B cell (primary cell): Measurements from ENCODE around the gene PRIMPOL. TPM values are rescaled to one million over a fixed set of nuclear protein-coding genes. Genes with fewer than 3 reads are reported as not detected.
"Not testable (repeated sequence)": the region's sequence is repeated elsewhere in the genome, so short reads cannot be mapped to it uniquely, and the experiment has no call there.

Experiments
- ATAC-seq: fragments of 200-7000 bp; cut with Tn5 transposase; one replicate; pipeline ENCODE4 v1.10.0; 2021; ENCODE audit warnings: low read depth, mild to moderate bottlenecking, moderate number of reproducible peaks, moderate library complexity
- CTCF ChIA-PET: fragments of 350-600 bp; sonication (Branson Sonifier 250); formaldehyde crosslinking; loops from one replicate; lab custom pipeline; 2021; ENCODE audit warnings: antibody characterized with exemption, inconsistent platforms; lab: Charles Lee
- POLR2A ChIA-PET: fragments of 350-600 bp; sonication (Branson Sonifier 250); formaldehyde crosslinking; loops from one replicate; lab custom pipeline; 2021; ENCODE audit warnings: antibody characterized with exemption; lab: Charles Lee
- DNase-seq: peaks from one replicate; pipeline ENCODE4 v3.0.0; 2013
- H2AFZ ChIP-seq: 2 replicates; pipeline ENCODE4 v1.6.1; 2012; ENCODE audit warnings: mild to moderate bottlenecking, low read depth, low read length; ENCODE audit not compliant: insufficient read depth, poor library complexity, severe bottlenecking
- H3K27ac ChIP-seq, 2 donors: 1 replicate in 1 of 2; 2 replicates in 1 of 2; pipeline ENCODE4 v1.5.1; 2012 to 2013; ENCODE audit warnings: low read length in 2 of 2, mild to moderate bottlenecking in 2 of 2, moderate library complexity in 1 of 2
- H3K27me3 ChIP-seq, 4 experiments: fragments of 200-600 bp in 1 of 4; sonication (generic) in 1 of 4; replicated peaks in 1 of 4; 1 replicate in 2 of 4; 2 replicates in 2 of 4; pipeline versions ENCODE4 v1.6.1 to v1.7.0; 2013 to 2016; ENCODE audit warnings: low read length in 3 of 4, mild to moderate bottlenecking in 2 of 4, mixed read lengths in 1 of 4, moderate library complexity in 1 of 4; ENCODE audit not compliant: insufficient read depth in 4 of 4, control insufficient read depth in 3 of 4; ENCODE audit errors: control extremely low read depth in 1 of 4
- H3K36me3 ChIP-seq, 2 experiments: replicated peaks in 1 of 2; 1 replicate in 1 of 2; 2 replicates in 1 of 2; pipeline versions ENCODE4 v1.6.1 to v1.7.1; 2013; ENCODE audit warnings: low read length in 1 of 2; ENCODE audit not compliant: insufficient read depth in 2 of 2, control insufficient read depth in 1 of 2; ENCODE audit errors: control extremely low read depth in 1 of 2, extremely low read depth in 1 of 2
- H3K4me1 ChIP-seq, 2 donors: fragments of 200-600 bp in 1 of 2; sonication (generic) in 1 of 2; 1 replicate in 1 of 2; 2 replicates in 1 of 2; pipeline versions ENCODE4 v1.5.1 to v1.6.1; 2013 to 2017; ENCODE audit warnings: low read length in 2 of 2; ENCODE audit not compliant: control insufficient read depth in 2 of 2, insufficient read depth in 2 of 2
- H3K4me2 ChIP-seq: replicated peaks from 2 replicates; pipeline ENCODE3; 2012; ENCODE audit warnings: mild to moderate bottlenecking, low read depth, low read length; ENCODE audit not compliant: poor library complexity, severe bottlenecking
- H3K4me3 ChIP-seq, 5 experiments: fragments of 200-600 bp in 1 of 5; sonication (generic) in 1 of 5; 1 replicate in 3 of 5; 2 replicates in 2 of 5; pipeline versions ENCODE4 v1.5.1 to v1.7.0; 2011 to 2016; ENCODE audit warnings: low read length in 4 of 5, mild to moderate bottlenecking in 4 of 5, low read depth in 2 of 5, control low read depth in 1 of 5, moderate library complexity in 1 of 5; ENCODE audit not compliant: insufficient read depth in 1 of 5; ENCODE audit errors: control extremely low read depth in 1 of 5, extremely low read depth in 1 of 5
- H3K79me2 ChIP-seq: fragments of 200-600 bp; sonication (generic); one replicate; pipeline ENCODE4 v1.6.0; 2016; ENCODE audit warnings: low read length; ENCODE audit not compliant: control insufficient read depth, insufficient read depth
- H3K9ac ChIP-seq: fragments of 200-600 bp; sonication (generic); 2 replicates; pipeline ENCODE4 v1.6.1; 2017; ENCODE audit warnings: mild to moderate bottlenecking, low read length, moderate library complexity
- H3K9me3 ChIP-seq, 3 donors: one replicate each; pipeline versions ENCODE4 v1.6.1 to v1.7.1; 2013; ENCODE audit warnings: low read length in 2 of 3; ENCODE audit not compliant: control insufficient read depth in 2 of 3, insufficient read depth in 1 of 3; ENCODE audit errors: control extremely low read depth in 1 of 3
- H4K20me1 ChIP-seq: 2 replicates; pipeline ENCODE4 v1.6.0; 2012; ENCODE audit warnings: mild to moderate bottlenecking, low read length; ENCODE audit not compliant: insufficient read depth, control insufficient read depth, poor library complexity, severe bottlenecking
- H3K27ac Mint-ChIP-seq: one replicate; pipeline ENCODE4 v1.8.0; 2021; ENCODE audit warnings: mixed read lengths
- H3K27me3 Mint-ChIP-seq: one replicate; pipeline ENCODE4 v1.8.0; 2021; ENCODE audit warnings: mixed read lengths
- H3K4me1 Mint-ChIP-seq: one replicate; pipeline ENCODE4 v1.8.0; 2021; ENCODE audit warnings: mixed read lengths
- H3K4me3 Mint-ChIP-seq: one replicate; pipeline ENCODE4 v1.8.0; 2021; ENCODE audit warnings: mixed read lengths
- H3K9me3 Mint-ChIP-seq: one replicate; pipeline ENCODE4 v1.8.0; 2022; ENCODE audit warnings: mixed read lengths; ENCODE audit not compliant: insufficient read depth
- CTCF ChIP-seq: fragments of 200-600 bp; IDR thresholded peaks from one replicate; pipeline ENCODE4 v1.8.0; 2022; ENCODE audit warnings: antibody characterized with exemption, mild to moderate bottlenecking
- EZH2 ChIP-seq: IDR thresholded peaks from 2 replicates; pipeline ENCODE4 v1.6.1; 2012; ENCODE audit warnings: borderline replicate concordance, low read depth, mild to moderate bottlenecking, moderate library complexity, low read length; ENCODE audit not compliant: insufficient read depth, poor library complexity, severe bottlenecking
- WGBS: methylation state at CpG from one replicate; pipeline ENCODE4 v1.1.5; 2013; ENCODE audit warnings: missing lambda C conversion rate; ENCODE audit not compliant: insufficient coverage; 5-methylcytosine and 5-hydroxymethylcytosine counted together
- intact Hi-C: fragments of 100-400 bp; cut with micrococcal nuclease; formaldehyde crosslinking; loops from one replicate; pipeline ENCODE4 v1.10.0; 2022
- polyA plus RNA-seq: library from polyadenylated mRNA; depleted of rRNA; stranded (reverse); fragments of >200 nt; gene quantifications from 2 replicates; pipeline ENCODE4 v1.2.3, GENCODE V29; 2012
- total RNA-seq, 2 donors: library from RNA; stranded (reverse); fragments of 120-200 nt in 1 of 2; gene quantifications; 1 replicate in 1 of 2; 2 replicates in 1 of 2; pipeline versions ENCODE4 v1.2.3 to v1.2.4, GENCODE V29; 2013 to 2022

The PRIMPOL gene
- total and polyA plus RNA-seq, 2 donors (not counting 1 experiment from before 2014, with no cell fraction given), result 15.4 to 16.3 TPM

GRCh38 chr4:184740980-184741391 lies 91.4 kb downstream of the PRIMPOL start:
- Histone ChIP-seq H3K27ac (no peak overlapping the region), H3K4me1 (peaks cover 2 to 8% of the 10 kb centered on the region in 2 donors), H3K4me3 (no peak overlapping the region), H3K4me2 (no peak overlapping the region), H3K9ac (no peak overlapping the region), H3K79me2 (no peaks in the 10 kb centered on the region), H3K9me3 (peaks cover 0 to 5% (median 0%) of the 10 kb centered on the region in 3 donors), H3K27me3 (no peaks in the 10 kb centered on the region), H4K20me1 (no peaks in the 10 kb centered on the region), H3K36me3 (no peaks in the 10 kb centered on the region), H2AFZ (no peak overlapping the region)
- WGBS, result 96% methylated on average over 19 of the region's 20 CpGs
- Mint-ChIP-seq H3K27ac (no peak overlapping the region), H3K9me3 (no peaks in the 10 kb centered on the region), H3K27me3 (no peaks in the 10 kb centered on the region), H3K4me3 (no peak overlapping the region), H3K4me1 (peaks cover 12% of the 10 kb centered on the region)
- no peak for TF ChIP-seq CTCF
- no peak for TF ChIP-seq EZH2
- intact Hi-C loops, result loop anchor here (10.0 kb wide), 1 partner anchor 1294 kb away; no protein-coding TSS in a partner anchor
- ChIA-PET POLR2A (no interaction called here), CTCF (interaction anchor here (0.8 to 1.2 kb wide), 2 partner anchors 243 to 477 kb away, joined by 3 read pairs; no protein-coding TSS in a partner anchor)
- ATAC-seq (no peak), DNase-seq (no peak)

GRCh38 chr4:184741651-184742050 lies 92.1 kb downstream of the PRIMPOL start:
- H3K4me3 Mint-ChIP-seq, H3K36me3 ChIP-seq, H3K4me2 ChIP-seq, H3K27me3 ChIP-seq, DNase-seq, H3K9me3 ChIP-seq, H3K9me3 Mint-ChIP-seq, H3K4me3 ChIP-seq, H2AFZ ChIP-seq, H3K9ac ChIP-seq, H3K27ac ChIP-seq, H4K20me1 ChIP-seq, POLR2A ChIA-PET, ATAC-seq, H3K27ac Mint-ChIP-seq, H3K79me2 ChIP-seq, H3K27me3 Mint-ChIP-seq: not testable (repeated sequence)
- H3K4me1 ChIP-seq, result peaks cover 8 to 15% of the 10 kb centered on the region in 2 donors
- intact Hi-C loops, result loop anchor here (10.0 kb wide), 1 partner anchor 1293 kb away; no protein-coding TSS in a partner anchor
- WGBS, result no CpG with 5 or more reads among the region's 1 CpG
- H3K4me1 Mint-ChIP-seq, result peaks cover 18% of the 10 kb centered on the region
- CTCF ChIA-PET, result interaction anchor here (0.8 to 1.4 kb wide), 4 partner anchors 11 to 477 kb away, joined by 3 to 4 read pairs (median 3); no protein-coding TSS in a partner anchor
